Fibroblast of the conjunctiva (primary cell): Measurements from ENCODE around the gene CPA1.

Experiments
- DNase-seq: peaks from one replicate; pipeline ENCODE4 v3.0.0-alpha.2; 2010; ENCODE audit warnings: low read depth

The CPA1 gene

GRCh38 chr7:130379921-130380860 is at the start of gene CPA1:
Gene CPA1, plus strand, starts transcription at chr7:130380494. Its CDS starts 27 bp downstream, at chr7:130380521.
- DNase-seq = no peak

DNA sequence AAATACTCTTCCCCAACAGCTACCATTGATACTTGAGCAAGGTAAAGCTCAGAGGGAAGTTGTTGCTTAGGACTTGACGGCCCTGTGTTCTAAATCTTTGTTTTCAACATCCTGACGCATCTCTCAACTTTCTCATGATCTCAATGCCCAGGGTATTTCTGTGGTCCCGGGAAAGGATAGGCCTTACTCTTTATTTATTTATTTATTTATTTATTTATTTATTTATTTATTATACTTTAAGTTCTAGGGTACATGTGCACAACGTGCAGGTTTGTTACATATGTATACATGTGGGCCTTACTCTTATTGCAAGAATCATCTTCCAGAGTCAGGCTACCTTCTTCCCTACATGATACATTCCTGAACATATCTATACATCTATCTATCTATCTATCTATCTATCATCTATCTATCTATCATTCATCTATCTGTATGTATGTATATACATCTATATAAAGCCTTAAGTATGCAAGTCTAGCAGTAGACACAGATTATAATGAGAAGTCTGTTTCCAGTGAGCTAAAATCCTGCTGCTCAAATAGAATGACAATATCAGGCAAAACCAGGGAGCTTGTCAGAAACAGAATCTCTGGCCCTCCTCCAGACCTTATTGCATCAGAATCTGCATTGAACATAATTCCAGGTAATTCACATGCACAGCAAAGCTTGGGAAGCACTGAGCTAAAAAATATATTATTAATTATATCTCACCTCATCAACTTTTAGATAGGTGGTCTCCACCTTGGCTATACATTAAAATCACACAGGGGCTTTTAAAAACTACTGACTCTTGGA is 47.8 kb upstream of the CPA1 start:
- no peak for DNase-seq

DNA sequence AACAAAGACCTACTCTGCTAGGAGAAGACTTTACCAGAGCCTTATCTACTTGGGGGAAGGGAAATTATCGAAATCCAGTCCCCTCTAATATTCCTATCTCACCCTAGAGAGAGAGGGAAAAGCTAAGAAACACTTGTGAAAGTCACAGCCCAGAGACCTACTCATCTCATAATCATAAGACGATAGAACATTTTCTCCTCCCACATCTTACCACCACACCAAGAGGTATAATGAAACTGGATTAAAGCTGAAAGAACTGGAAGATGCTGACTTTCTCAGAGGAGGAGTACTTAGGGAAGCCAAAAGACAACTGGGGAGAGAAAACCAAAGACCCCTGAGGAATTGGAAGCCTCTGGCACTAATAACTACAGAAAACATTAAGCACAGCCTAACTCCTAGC is 46.5 kb upstream of the CPA1 start:
- DNase-seq = no peak

- DNase-seq = peak; percentile 26
Observed at GRCh38 chr7:130334274-130334673, 46.0 kb upstream of the CPA1 start.

GRCh38 chr7:130337410-130337971 is 42.8 kb upstream of the CPA1 start:
- DNase-seq = no peak

DNA sequence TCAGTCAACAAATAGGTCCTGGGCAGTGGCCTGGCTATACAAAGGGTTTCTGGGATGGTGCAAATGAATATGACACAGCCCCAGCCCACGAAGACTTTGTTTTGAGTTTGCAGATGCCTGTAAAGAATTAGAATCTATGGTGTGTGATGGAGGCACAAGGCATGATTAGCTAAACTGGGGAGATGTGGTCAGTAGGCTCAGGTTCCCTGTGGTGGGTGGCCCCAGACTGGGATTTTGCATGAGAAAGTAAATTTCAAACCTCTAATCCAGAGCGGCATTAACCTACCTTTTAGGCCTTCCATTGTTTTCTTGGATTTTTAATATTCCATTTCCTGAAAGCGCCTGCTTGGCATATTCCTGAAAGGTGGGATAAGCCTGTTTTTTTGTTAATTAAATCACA is 42.1 kb upstream of the CPA1 start:
- DNase-seq = no peak

DNA sequence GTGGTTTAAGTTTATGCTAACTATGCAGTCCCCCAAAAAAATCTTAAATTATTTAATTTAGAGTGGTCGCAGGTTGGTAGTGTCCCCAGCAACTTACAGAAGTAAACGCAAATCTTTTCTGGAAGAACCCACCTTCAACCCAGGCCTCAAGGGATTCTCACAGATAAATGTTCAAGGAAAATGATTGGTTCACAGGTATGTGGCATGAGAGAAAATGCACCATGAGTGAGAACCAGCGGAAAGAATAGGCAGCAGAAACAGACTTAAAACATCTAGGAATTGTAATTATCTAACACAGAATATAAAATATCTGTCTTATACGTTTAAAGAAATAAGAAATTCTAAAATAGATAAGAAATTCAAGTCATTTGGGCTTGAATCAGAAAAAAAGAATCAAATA is 38.4 kb upstream of the CPA1 start:
- DNase-seq = no peak

- no peak for DNase-seq
Observed at GRCh38 chr7:130342701-130343380, 37.5 kb upstream of the CPA1 start.

DNA sequence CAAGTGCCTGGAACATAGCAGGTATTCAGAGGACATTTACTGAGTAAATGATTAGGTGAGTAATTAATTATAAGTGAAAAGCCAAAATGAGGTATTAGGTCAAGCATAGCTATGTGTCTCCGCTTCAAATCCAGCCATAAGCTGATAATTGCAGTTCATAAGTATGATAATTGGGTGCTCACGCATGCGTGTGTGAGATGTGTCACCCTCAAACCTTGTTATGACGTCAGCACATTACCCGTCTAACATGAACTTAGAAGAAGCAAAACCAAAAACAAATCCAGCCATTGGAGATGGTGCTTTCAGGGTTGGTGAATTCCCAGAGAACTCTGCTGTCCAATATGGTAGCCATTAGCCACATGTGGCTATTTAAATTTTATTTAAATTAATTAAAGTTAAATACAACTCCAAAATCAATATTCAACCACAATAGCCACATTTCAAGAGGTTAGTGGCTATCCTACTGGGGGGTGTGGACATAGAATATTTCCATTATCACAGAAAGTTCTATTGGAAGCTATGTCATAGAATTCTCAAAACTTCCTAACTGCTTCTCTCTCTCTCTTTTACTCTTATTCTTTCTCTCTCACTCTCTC is 35.9 kb upstream of the CPA1 start, which contains the start of gene CPA5:
CPA5 (plus strand) TSS at position 546 of the 596 bp plus-strand sequence. CDS start 1,670 bp downstream, outside the sequence.
- DNase-seq = no peak

DNA sequence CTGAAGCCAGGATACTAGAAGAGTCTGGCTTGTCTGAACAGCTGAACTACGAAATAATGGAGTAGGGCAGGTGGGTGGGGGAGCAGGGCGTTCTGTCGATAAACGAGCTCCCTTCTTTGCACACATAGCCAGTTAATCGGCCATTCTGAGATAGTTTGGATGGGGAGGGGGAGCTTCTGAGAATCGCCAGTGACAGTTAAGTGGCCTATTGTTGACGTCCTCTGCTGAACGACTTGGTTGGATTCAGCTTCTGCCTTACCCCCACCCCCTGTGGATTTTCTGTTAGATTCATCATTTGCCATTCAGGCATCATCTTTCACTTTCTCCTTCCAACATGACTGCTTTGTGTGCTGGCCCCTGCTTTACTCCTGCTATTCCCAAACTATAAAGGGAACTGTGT is 35.2 kb upstream of the CPA1 start:
- DNase-seq = no peak

DNA sequence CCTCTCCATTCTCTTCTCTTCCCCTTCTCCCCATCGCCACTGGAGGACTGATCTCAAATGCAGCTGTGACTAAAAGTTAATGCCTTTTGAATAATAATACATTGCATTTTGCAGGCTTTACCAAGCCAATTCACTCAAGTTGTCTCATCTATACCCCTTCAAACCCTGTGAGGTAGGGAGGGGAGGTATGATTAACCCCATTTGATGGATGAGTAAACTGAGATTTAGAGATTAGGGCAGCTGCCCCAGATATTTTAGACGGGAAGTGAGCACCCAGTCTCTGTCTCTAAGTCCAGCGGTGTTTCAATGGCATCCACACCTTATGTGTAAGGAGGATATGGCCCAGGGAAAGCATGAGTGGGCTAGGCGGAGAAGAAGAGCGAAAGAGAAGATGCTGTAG is 34.6 kb upstream of the CPA1 start:
- no peak for DNase-seq

DNA sequence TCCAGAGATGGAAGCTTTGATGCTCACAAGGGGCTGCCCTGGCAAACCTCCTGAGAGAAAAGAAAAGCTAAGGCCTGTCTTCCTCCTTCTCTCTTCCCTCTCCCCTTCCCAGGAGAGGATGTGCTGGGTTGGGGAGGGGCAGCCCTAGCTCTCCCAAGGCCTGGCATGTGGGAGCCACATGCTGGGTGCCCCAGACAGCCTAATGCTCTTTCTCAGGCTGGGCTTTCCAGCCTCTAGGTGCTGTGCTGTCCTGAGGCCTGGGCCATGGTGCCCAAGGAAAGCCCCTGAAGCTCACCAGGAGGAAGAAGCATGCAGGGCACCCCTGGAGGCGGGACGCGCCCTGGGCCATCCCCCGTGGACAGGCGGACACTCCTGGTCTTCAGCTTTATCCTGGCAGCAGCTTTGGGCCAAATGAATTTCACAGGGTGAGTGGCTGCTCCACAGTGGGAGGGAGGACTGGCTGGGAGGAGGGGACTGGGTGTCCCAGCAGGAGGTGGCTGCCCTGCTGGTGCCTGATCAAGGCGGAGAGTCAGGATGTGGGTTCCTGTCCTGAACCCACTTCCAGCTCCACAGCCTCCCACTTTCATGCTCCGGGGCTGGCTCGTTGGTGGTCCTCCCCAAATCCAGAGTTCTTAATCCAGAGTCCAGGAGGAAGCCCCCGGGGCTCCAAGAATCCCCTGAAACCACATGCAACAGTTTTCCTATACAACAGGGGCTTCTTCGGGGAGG is 34.0 kb upstream of the CPA1 start:
- DNase-seq = no peak

- DNase-seq = no peak
Observed at GRCh38 chr7:130346941-130347340, 33.4 kb upstream of the CPA1 start.

DNA sequence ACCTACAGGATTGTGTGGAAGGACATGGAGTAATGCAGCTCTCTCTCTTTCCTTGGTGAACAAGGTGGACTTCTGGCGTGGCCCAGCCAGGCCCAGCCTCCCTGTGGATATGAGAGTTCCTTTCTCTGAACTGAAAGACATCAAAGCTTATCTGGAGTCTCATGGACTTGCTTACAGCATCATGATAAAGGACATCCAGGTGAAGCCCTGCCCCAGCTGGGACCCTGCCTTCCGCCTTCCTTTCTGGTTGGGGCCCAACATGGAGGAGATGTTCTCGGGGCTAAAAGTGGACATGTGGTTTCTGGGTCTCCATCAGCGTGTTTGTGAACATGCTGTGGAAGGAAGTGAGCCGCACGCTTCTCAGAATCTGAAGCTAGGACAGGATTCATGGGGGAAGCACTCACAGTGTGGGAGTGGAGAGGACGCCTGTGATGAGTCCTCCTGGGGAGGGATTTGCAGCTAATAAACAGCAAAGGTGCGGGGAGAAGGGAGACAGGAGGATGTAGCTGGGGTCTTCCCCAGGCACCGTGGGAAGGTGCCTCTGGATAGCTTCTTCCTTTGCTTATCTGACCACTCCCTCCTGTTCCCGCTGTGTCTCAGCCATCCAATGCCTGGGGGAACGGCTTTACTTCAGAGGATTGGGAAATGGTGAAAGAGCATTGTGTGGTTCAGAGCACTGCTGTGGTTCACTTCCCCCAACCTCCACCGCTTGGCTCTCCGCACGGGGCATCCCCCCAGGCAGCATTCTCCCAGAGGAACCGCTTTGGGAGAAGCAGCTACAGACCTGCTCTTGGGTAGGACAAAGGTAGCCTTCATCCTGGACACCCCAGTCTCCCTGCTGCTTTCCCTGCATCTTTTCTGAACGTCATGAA is 30.1 kb upstream of the CPA1 start:
- DNase-seq = no peak

- DNase-seq = no peak
Observed at GRCh38 chr7:130350945-130351790, 29.1 kb upstream of the CPA1 start.

DNA sequence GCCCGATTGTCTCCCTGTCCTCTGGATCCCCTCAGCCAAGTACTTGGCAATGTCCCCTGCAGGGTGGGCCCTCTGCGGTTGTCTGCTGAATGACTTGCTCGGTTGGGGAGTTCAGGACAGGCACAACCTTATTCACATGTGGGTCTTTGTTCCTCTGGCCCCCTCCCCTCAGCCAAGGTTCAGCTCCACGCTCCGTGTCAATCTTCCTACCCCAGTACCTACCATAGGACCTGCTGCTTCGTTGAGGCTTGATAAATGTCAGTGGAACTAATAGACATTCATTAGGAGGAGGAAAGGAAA is 28.6 kb upstream of the CPA1 start:
- DNase-seq = no peak

- peak; percentile 30 for DNase-seq
Observed at GRCh38 chr7:130352194-130353074, 27.9 kb upstream of the CPA1 start.

- DNase-seq = no peak
Observed at GRCh38 chr7:130353196-130353595, 27.1 kb upstream of the CPA1 start.
